Activated CD4-positive, alpha-beta memory T cell treated with anti-CD3 and anti-CD28 coated beads, Interleukin-2, amount 10 ng/mL, durations not matched to agents 7 days and 5 days (primary cell): ENCODE results near the gene SIRT7. TPM values are rescaled to one million over a fixed set of nuclear protein-coding genes. Genes with fewer than 3 reads are reported as not detected.
A peak's percentile ranks its signal among the peaks of the same experiment; 100 is the strongest.

ENCODE experiments used
- CTCF ChIA-PET: fragments of 350-600 bp; sonication (Branson Sonifier 250); formaldehyde crosslinking; loops from one replicate; lab custom pipeline; 2021; ENCODE audit warnings: antibody characterized with exemption, inconsistent platforms; lab: Charles Lee
- POLR2A ChIA-PET: fragments of 350-600 bp; sonication (Branson Sonifier 250); formaldehyde crosslinking; loops from one replicate; lab custom pipeline; 2021; ENCODE audit warnings: antibody characterized with exemption; lab: Charles Lee
- DNase-seq: peaks from one replicate; pipeline ENCODE4 v3.0.0-alpha.2; 2020
- H3K27ac Mint-ChIP-seq: one replicate; pipeline ENCODE4 v1.8.0; 2021; ENCODE audit warnings: mild to moderate bottlenecking, mixed read lengths
- H3K27me3 Mint-ChIP-seq: one replicate; pipeline ENCODE4 v1.8.0; 2021; ENCODE audit warnings: mixed read lengths
- H3K36me3 Mint-ChIP-seq: one replicate; pipeline ENCODE4 v1.8.0; 2021; ENCODE audit warnings: low read depth, mixed read lengths
- H3K4me1 Mint-ChIP-seq: one replicate; pipeline ENCODE4 v1.8.0; 2021; ENCODE audit warnings: mixed read lengths
- H3K4me3 Mint-ChIP-seq: one replicate; pipeline ENCODE4 v1.8.0; 2021; ENCODE audit warnings: mild to moderate bottlenecking, mixed read lengths
- H3K9me3 Mint-ChIP-seq: one replicate; pipeline ENCODE4 v1.8.0; 2021; ENCODE audit warnings: mixed read lengths
- total RNA-seq, 2 experiments: library from RNA; stranded (reverse); gene quantifications; one replicate each; pipeline ENCODE4 v1.2.3, GENCODE V29; 2021

The SIRT7 gene
- total RNA-seq, 2 experiments from 2014 or later = 55.8 to 58.4 TPM

GRCh38 chr17:81910840-81911276 is 7.1 kb downstream of the SIRT7 start:
- POLR2A ChIA-PET = interaction anchor here (1.0 to 1.7 kb wide), 3 partner anchors 13 to 19 kb away, joined by 3 to 5 read pairs (median 4); no protein-coding TSS in a partner anchor

DNA sequence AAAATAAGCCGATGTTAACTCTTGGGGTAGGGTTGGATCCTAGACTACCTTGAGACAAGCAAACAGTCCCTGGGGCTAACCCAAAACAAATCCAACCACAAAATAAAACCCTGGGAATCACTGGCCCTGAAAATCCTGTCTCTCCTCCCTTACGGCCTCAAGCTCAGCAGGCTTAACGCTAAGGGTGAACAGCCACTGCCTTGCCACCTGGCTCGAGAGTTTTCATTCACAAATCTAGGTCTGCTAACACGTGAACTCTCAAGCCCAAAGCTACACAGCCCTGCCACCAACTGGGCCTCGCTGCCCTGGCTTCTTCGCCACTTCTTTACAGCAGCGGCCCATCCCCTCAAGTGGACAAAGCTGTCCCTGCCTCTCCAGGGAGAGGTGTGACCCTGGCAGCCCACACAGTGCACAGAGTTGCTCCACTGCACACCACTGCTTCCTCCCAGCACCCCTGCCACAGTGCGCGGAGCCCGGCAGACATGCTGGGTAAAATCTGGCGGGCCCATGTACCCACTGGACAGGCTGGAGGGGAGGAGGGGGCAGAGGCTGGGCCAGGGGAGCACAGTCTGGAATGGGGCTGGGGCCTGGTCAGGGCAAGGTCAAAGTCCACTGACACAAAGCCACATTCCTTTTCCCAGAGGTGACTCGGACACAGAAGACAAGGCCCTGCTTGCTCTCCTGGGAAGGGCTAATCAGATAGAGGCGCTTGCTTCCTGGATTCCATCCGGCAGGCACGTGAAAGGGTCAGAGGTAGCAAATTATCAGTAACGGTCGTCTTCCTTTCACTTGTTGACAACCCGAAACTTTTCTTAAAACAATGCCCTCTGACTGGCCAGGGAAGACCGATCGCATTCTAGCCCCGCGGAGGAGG is 7.8 kb downstream of the SIRT7 start:
- Mint-ChIP-seq H3K4me3 (peak overlapping the region; percentile 88), H3K27me3 (no peaks in the 10 kb centered on the region), H3K36me3 (peaks cover 36% of the 10 kb centered on the region), H3K4me1 (peaks cover 25% of the 10 kb centered on the region), H3K9me3 (no peaks in the 10 kb centered on the region), H3K27ac (peak overlapping the region; percentile 70)
- ChIA-PET POLR2A (interaction anchor here (0.6 to 1.9 kb wide), 7 partner anchors 12 to 67 kb away, joined by 3 to 6 read pairs (median 4); partner anchors contain the start of genes ARHGDIA and MAFG), CTCF (no interaction called here)
- no peak for DNase-seq

More at GRCh38 chr17:81910840-81911276, 7.1 kb downstream of the SIRT7 start:
- Mint-ChIP-seq H3K27me3 (no peaks in the 10 kb centered on the region), H3K4me3 (peak overlapping the region; percentile 88), H3K27ac (no peak overlapping the region), H3K36me3 (peaks cover 43% of the 10 kb centered on the region), H3K9me3 (no peaks in the 10 kb centered on the region), H3K4me1 (peaks cover 28% of the 10 kb centered on the region)
- CTCF ChIA-PET = no interaction called here
- no peak for DNase-seq

DNA sequence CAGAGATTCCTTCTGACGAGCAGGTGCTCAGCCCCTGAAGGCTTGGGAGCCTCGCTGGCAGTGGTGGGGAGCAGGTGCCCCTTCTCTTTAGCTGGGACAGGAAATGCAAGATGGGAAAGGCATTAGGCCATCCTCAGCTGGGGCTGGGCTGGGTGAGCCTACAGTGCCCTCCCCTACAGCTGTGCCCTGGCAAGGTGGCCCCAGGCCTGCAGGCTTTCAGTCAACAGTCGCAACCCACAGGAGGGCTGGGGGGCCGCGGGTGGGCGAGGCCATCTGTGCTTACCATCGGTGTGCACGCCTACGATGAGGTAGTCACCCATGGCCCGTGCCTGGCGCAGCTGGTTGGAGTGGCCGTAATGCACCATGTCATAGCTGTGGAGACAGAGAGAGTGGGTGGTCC is 8.7 kb downstream of the SIRT7 start:
- ChIA-PET CTCF (no interaction called here), POLR2A (interaction anchor here (1.0 to 1.9 kb wide), 6 partner anchors 8 to 68 kb away, joined by 3 to 6 read pairs (median 4); partner anchors contain the start of genes ANAPC11, ARHGDIA and MAFG)
- Mint-ChIP-seq H3K4me1 (peaks cover 23% of the 10 kb centered on the region), H3K27me3 (no peaks in the 10 kb centered on the region), H3K27ac (no peak overlapping the region), H3K36me3 (peaks cover 26% of the 10 kb centered on the region), H3K9me3 (no peaks in the 10 kb centered on the region), H3K4me3 (no peak overlapping the region)
- DNase-seq = no peak

GRCh38 chr17:81908793-81909192 is 9.2 kb downstream of the SIRT7 start:
- POLR2A ChIA-PET = interaction anchor here (1.0 to 1.9 kb wide), 4 partner anchors 9 to 68 kb away, joined by 4 to 6 read pairs (median 4); partner anchors contain the start of genes ANAPC11 and ARHGDIA

DNA sequence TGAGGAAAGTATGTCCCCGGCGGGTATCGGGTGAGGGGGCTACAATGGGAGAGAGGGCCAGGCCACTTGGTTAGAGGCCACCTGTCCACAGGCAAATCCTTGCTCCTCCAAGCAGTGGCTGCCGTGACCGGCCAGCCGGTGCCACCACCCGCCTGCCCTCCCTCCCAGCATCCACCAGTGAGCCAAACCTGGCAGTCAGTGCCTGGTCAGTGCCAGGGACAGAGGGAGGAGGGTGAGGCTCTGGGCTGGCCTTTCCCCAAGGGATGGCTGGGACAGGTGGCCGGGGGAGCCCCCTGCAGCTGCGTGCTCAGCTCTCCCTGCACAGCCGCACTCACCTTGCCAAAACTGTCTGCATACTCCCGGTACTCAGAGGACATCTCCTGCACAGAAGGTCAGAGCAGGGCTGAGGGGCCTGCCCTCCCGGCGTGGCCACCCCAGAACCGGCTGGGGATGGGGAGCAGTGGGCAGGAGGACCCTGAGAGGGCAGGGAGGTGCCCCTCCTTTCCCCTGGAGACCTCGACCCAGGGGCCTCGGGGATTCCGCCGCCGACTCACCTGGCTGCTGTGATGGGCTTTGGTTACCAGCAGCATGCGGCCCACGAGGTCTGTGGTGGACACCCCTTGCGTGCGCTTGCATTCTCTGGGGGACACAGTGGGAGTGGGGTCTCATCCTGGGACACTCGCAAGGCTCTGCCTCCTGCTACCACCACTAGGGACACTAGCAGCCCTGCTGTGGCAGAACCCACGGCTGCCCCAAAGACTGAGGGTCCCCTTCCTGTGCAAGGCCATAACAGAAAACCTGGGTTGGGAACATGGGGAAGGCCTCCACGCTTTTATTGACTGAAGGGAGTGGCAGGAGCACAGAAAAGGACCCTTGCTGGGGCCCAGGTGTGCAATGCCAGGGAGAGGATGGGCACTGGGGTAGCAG is 10.5 kb downstream of the SIRT7 start:
- ChIA-PET POLR2A (no interaction called here), CTCF (no interaction called here)
- no peak overlapping the region for H3K4me3 Mint-ChIP-seq
- peaks cover 2% of the 10 kb centered on the region for H3K27me3 Mint-ChIP-seq
- no peak for DNase-seq
- peaks cover 10% of the 10 kb centered on the region for H3K36me3 Mint-ChIP-seq
- no peak overlapping the region for H3K27ac Mint-ChIP-seq
- peaks cover 17% of the 10 kb centered on the region for H3K4me1 Mint-ChIP-seq
- no peaks in the 10 kb centered on the region for H3K9me3 Mint-ChIP-seq

More at GRCh38 chr17:81908793-81909192, 9.2 kb downstream of the SIRT7 start:
- CTCF ChIA-PET = no interaction called here
- DNase-seq = no peak
- Mint-ChIP-seq H3K27me3 (no peaks in the 10 kb centered on the region), H3K36me3 (peaks cover 23% of the 10 kb centered on the region), H3K27ac (no peak overlapping the region), H3K9me3 (no peaks in the 10 kb centered on the region), H3K4me1 (peaks cover 23% of the 10 kb centered on the region), H3K4me3 (no peak overlapping the region)

GRCh38 chr17:81906476-81907218 is 11.3 kb downstream of the SIRT7 start:
- H3K9me3 Mint-ChIP-seq = no peaks in the 10 kb centered on the region
- H3K4me1 Mint-ChIP-seq = peaks cover 15% of the 10 kb centered on the region
- peaks cover 2% of the 10 kb centered on the region for H3K27me3 Mint-ChIP-seq
- peaks cover 7% of the 10 kb centered on the region for H3K36me3 Mint-ChIP-seq
- no peak overlapping the region for H3K27ac Mint-ChIP-seq
- no peak for DNase-seq
- ChIA-PET POLR2A (interaction anchor here (2.0 kb wide), 1 partner anchor 15 kb away, joined by 5 read pairs; the partner anchor contains the start of genes ALYREF and ANAPC11), CTCF (no interaction called here)
- no peak overlapping the region for H3K4me3 Mint-ChIP-seq

GRCh38 chr17:81905993-81906392 is 12.0 kb downstream of the SIRT7 start:
- Mint-ChIP-seq H3K4me1 (peaks cover 18% of the 10 kb centered on the region), H3K27ac (no peak overlapping the region), H3K27me3 (peaks cover 6% of the 10 kb centered on the region), H3K36me3 (peaks cover 9% of the 10 kb centered on the region), H3K9me3 (no peaks in the 10 kb centered on the region), H3K4me3 (no peak overlapping the region)
- POLR2A ChIA-PET = interaction anchor here (2.0 kb wide), 1 partner anchor 14 kb away, joined by 5 read pairs; the partner anchor contains the start of genes ALYREF and ANAPC11
- DNase-seq = no peak
- CTCF ChIA-PET = no interaction called here

DNA sequence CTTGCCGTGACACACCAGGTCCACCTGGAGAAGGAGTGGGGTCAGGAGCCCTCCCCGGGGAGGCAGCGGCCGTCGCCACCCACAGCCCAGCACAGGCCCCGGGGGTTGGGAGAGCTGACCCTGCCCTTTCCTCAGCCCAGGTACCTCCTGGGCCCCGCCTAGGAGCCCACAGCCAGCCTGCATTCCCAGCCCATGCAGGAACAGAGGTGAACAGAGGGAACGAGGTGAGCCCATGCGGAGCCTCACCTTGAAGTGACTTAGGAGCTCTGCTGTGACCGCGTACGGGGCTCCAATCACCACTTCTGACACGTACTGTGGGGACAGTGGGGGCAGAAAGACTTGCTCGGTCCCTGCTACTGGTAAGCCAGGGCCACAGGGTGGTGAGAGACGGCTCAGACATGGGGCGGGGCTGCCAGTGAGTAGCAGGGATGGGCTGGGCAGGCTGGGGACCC is 12.5 kb downstream of the SIRT7 start:
- CTCF ChIA-PET = no interaction called here
- DNase-seq = no peak
- Mint-ChIP-seq H3K9me3 (no peaks in the 10 kb centered on the region), H3K27ac (no peak overlapping the region), H3K4me3 (no peak overlapping the region), H3K4me1 (peaks cover 18% of the 10 kb centered on the region), H3K36me3 (peaks cover 12% of the 10 kb centered on the region), H3K27me3 (peaks cover 9% of the 10 kb centered on the region)
- POLR2A ChIA-PET = interaction anchor here (2.0 kb wide), 1 partner anchor 13 kb away, joined by 5 read pairs; the partner anchor contains the start of genes ALYREF and ANAPC11

DNA sequence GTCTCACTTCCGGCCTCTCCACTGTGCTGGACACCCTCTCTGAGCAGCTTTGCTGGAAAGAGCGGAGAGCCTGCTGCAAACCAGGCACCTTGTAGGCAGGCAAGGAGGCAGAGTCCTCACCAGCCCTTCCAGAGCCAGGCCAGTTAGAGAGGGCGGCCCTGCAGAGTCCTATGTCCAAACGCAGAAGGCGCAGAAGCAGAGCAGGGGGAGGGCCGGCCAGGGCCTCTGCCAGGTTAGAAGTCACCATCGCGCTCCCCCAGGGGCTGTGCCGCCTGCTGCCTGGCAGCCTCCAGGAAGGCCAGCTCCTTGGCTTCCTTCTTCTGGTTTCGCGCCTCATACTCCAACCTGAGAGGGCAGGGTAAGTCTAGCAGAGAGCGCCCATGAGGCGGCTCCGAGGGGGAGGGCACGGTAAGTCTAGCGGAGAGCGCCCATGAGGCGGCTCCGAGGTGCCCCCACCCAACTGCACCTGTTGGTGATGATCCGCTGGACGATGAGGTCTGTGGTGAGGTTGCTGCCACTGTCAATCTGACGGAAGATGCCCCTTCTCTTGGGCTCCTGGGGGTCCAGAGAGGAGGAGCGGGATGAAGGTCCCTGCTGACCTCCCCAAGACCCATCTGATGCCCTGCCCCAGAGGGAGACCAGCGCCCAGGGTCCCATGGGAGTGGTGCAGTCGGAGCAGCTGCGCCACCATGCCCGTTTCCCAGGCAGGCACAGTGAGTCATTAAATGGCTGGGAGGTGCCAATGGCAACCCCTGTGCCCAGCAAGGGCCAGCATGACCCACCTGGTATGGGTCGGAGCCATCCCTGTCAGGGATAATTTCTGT is 13.2 kb downstream of the SIRT7 start:
- no peaks in the 10 kb centered on the region for H3K9me3 Mint-ChIP-seq
- H3K4me3 Mint-ChIP-seq = no peak overlapping the region
- POLR2A ChIA-PET = interaction anchor here (1.5 to 2.0 kb wide), 2 partner anchors 13 to 34 kb away, joined by 4 to 5 read pairs; partner anchors contain the start of genes ALYREF, ANAPC11 and ARHGDIA
- H3K4me1 Mint-ChIP-seq = peaks cover 12% of the 10 kb centered on the region
- DNase-seq = no peak
- H3K27ac Mint-ChIP-seq = no peak overlapping the region
- H3K27me3 Mint-ChIP-seq = peaks cover 9% of the 10 kb centered on the region
- peaks cover 17% of the 10 kb centered on the region for H3K36me3 Mint-ChIP-seq
- CTCF ChIA-PET = no interaction called here

GRCh38 chr17:81903896-81904599 is 13.9 kb downstream of the SIRT7 start:
- no peak for DNase-seq
- Mint-ChIP-seq H3K4me3 (no peak overlapping the region), H3K4me1 (peaks cover 9% of the 10 kb centered on the region), H3K27me3 (peaks cover 9% of the 10 kb centered on the region), H3K9me3 (no peaks in the 10 kb centered on the region), H3K36me3 (peaks cover 18% of the 10 kb centered on the region), H3K27ac (no peak overlapping the region)
- POLR2A ChIA-PET = interaction anchor here (1.5 kb wide), 1 partner anchor 33 kb away, joined by 4 read pairs; the partner anchor contains the start of gene ARHGDIA
- CTCF ChIA-PET = no interaction called here
